GM19328 (cell line): Measurements from ENCODE around the gene ANO8.
A peak's percentile ranks its signal among the peaks of the same experiment; 100 is the strongest.
"Not testable (repeated sequence)": the region's sequence is repeated elsewhere in the genome, so short reads cannot be mapped to it uniquely, and the experiment has no call there.

Experiments
- ATAC-seq: cut with Tn5 transposase; IDR thresholded peaks from one replicate; pipeline ENCODE4 v1.9.1; 2021; ENCODE audit warnings: mild to moderate bottlenecking, moderate library complexity; ENCODE audit not compliant: unreplicated experiment

ANO8 gene

GRCh38 chr19:17334414-17335409, at the start of gene ANO8:
ANO8 (minus strand) TSS chr19:17334855; CDS start chr19:17334670, 185 bp downstream.
- ATAC-seq, result no peak

DNA sequence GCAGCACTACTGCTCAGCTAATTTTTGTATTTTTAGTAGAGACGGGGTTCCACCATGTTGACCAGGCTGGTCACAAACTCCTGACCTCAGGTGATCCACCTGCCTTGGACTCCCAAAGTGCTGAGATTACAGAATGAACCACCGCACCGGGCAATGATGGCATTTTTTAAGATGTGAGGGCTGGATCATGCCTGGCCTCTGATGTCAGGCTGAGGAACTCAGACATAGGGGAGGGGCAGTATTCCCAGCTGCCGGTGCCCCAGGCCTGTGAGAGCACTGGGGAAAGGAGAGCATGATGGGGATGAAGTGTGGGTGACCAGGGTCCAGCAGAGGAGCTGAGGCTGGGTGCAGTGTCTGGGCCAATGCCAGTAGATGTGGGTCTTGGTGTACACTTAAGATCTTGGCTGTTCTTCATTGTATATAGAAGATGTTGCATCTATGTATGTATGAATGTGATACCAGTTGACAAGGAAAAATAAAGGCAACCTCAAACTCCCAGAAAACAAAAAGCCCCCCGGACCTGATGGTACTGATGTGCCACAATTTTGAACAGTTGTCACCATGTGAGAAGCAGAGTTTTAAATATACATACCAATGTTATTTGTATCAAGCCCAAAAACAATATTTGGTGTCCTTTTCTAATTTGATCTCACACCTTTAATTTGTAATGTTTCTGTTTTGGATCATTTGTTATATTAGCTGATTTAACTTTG, 45.9 kb upstream of the ANO8 start:
- no peak for ATAC-seq

DNA sequence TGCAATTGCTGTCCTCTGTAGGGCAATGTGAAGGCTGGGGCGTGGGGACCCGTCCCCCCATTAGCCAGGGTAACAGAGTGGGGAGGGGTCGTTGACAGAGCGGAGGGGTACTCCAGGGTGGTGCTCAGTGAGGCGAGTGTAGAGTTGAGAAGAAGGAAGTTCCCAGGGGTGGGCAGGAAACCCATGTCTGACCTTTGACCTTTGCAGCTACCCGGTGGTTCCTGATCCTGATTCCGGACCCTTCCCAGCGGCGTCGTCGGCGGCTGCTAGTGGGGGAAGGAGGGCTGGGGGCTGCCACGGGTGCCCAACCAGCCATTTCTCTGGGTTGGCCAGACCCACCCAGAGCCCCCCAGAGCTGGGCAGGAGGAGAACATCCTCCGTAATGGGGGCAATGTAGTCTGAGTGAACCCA, 44.6 kb upstream of the ANO8 start:
- ATAC-seq, result no peak

GRCh38 chr19:17378271-17378670, 43.6 kb upstream of the ANO8 start:
- no peak for ATAC-seq

DNA sequence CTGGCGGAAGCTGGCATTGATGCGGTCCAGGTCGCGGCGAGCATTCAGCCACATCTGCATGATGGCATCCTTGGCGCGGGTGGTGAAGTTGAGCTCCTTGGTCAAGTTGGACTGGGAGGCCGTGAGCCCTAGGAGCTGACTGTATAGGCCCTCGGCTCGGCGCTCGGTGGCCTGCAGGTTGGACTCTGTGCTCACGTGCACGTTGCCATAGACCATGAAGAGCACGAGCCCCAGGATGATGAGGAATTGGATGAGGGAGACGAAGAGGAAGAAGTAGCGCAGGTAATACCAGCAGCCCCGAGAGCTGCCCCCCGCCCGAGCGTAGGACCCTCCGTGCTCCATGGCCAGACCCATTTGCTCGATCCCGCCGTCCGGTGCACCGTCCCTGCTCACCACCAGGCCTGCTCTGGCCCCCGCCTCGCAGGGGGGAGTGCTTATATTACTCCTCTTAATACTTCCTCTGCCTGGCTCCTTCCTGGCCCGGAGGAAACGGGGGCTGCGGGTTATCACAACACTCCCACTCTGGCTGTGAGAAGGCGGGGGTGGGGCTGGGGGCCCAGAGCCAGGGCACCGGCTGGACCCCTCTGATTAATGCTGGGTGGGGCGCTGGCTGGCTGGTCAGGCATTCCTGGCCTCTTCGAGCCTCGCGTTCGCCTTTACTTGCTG, 42.4 kb upstream of the ANO8 start, which contains the start of gene PLVAP:
Gene PLVAP, minus strand, starts transcription at position 408 of the 666 bp plus-strand sequence. Its CDS starts 54 bp downstream, at position 354.
- ATAC-seq, result no peak

DNA sequence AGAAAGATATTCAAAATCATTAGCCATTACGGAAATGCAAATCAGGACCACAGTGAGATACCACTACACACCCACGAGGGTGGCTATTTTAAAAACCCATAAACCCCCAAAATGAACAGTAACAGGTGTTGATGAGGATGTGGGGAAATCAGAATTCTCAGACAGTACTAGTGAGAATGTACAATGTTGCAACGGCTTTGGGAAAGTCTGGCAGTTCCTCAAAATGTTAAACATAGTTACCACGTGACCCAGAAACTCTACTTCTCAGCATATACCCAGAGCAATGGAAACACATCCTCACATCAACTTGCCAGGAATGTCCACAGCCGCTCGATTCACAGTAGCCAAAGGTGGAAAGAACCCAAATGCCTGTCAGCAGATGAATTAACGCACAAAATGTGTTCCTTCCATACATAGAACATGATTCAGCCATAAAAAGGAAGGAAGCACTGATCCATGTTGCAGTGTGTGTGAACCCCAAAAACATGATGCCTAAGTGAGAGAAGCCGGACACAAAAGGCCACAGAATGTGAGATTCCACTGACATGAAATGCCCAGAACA, 35.5 kb upstream of the ANO8 start:
- peak; percentile 87 for ATAC-seq

DNA sequence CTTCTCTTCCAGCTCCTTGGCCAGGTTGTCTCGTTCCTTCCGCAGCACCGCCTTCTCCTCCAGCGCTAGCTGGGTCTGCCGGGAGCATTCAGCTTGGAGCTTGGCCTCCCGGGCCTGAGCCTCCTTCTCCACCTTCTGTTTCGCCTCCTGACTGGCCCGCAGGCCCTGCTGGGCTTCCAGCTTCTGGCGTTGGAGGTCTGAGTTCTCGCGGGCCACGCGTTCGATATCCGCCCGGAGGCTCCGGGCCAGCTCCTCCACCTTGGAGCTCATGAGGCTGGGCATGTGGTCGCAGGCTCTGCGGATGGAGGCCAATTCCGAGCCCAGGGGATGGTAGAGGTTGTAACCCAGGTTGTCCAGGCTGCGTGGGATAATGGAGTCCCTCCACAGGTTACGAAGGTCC, 30.7 kb upstream of the ANO8 start:
- no peak for ATAC-seq

DNA sequence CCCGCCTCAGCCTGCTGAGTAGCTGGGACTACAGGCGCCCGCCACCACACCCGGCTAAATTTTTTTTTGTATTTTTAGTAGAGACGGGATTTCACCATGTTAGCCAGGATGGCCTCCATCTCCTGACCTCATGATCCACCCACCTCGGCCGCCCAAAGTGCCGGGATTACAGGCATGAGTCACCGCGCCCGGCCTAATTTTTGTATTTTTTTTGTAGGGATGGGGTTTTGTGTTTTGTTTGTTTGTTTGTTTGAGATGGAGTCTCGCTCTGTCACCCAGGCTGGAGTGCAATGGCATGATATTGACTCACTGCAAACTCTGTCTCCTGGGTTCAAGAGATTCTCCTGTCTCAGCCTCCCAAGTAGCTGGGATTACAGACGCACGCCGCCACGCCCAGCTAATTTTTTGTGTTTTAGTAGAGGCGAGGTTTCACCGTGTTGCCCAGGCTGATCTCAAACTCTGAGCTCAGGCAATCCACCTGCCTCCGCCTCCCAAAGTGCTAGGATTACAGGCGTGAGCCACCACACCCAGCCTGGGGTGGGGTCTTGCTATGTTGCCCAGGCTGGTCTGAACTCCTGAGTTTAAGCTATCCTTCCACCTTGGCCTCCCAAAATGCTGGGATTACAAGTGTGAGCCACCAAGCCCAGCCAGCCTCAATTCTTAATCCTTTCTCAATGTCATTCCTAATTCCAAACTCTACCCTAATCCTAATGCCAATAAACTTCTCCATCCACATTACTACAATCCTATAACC, 29.4 kb upstream of the ANO8 start:
- not testable (repeated sequence) for ATAC-seq

- ATAC-seq, result no peak
These were observed 25.5 kb upstream of the ANO8 start for GRCh38 chr19:17359905-17360800.

DNA sequence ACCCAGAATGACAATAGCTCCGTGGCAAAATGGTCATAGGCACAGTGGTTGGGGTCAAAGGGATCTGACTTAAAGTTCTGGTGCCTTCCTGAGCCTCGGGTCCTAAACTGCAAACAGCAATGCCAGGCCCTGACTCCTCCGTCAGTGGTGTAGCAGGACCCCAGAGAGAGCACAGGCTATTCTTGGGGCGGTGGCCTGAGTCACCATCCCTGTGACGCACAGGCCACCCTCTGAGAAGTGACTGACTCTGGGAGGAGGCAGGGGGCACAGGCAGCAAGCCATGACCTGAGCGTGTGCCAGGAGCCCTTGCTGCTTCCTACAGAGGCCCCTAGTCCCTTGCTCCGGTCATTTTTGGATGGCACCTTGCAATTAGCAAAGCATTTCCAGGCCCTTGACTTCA, 23.7 kb upstream of the ANO8 start:
- no peak for ATAC-seq

DNA sequence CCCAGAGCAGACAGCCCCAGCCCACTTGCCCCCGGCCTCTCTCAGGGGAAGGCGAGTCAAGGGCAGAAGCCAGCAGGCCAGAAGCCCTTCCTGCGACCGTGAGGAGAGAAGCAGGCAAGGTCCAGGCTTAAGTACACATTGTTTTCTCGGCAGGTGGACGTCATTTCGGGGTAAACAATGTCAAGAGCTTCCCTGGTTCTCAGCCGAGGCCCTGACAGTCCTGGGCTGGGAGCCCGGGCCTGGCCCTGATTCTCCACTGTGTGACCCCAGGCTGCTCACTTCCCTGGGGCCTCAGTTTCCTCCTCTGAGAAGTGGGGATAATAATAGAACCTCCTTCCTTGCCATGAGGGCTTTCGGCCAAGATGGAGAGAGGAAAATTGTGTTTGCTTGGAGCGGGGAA, 23.1 kb upstream of the ANO8 start:
- no peak for ATAC-seq

GRCh38 chr19:17357078-17357666, 22.5 kb upstream of the ANO8 start:
- ATAC-seq, result no peak

- no peak for ATAC-seq
These were observed 18.7 kb upstream of the ANO8 start for GRCh38 chr19:17353386-17353785.

DNA sequence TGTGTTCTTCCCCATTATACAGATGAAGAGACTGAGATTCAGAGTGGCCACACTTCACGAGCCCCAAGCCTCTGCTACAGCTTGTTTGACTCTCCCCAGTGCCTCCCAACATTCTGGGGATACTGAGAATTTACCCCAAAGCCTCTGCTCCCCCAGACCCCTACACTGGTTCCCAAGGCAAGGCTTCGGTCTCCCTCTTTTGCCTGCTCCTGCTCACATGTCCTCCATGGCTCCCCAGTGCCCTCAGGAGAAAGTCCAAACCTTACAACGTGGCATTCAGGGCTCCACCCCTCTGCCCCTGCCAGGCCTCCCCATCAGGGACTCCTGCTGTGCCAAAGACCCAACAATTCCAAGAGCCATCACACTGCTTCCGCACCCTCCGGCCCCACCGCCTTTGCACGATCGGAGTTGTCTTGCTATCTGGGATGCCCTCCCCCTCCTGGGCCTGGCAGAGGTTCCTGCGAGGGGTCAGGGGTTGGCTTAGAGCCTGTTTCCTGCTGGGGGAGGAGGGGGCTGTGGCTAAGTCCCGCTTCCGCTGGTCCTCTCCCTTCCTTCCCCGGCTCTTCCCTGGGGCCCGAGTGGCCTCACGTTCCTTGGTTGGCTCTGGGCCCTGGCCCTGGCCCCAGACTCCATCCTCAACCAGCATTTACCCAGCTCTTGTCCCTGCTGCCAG, 18.1 kb upstream of the ANO8 start:
- ATAC-seq, result no peak

GRCh38 chr19:17351815-17352435, 17.3 kb upstream of the ANO8 start:
- no peak for ATAC-seq

GRCh38 chr19:17348700-17349099, 14.0 kb upstream of the ANO8 start:
- no peak for ATAC-seq

GRCh38 chr19:17347877-17348276, 13.2 kb upstream of the ANO8 start:
- ATAC-seq, result no peak

- no peak for ATAC-seq
These were observed 12.7 kb upstream of the ANO8 start for GRCh38 chr19:17347361-17347760.
